ENCODE measurements around the gene IPPK.

IPPK gene

GRCh38 chr9:92617195-92617813 is 52.6 kb downstream of the IPPK start:
- FAIRE-seq (no peak), DNase-seq (ENCODE audit: insufficient read length, low spot score) (no peak)

DNA sequence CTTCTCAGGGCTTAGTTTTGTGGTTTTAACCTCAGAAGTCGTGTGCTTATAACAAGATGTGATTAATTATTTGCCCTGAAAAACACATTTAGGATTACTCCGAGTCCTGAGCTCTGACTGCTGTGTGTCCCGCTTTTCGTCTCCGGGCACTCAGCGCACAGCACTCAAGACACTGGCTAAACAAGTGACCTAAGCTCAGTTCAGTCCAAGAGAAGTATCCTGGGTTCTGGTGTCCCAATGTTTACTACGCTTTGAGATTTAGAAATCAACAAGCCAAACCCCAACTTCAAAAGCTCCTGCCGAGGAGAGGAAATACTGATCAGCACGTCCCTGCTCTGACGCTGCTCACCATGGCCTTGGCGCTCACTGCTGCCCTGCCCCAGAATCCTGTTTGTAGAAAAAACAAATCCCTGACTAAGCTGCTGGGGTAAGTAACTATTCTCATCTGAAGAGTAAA is 53.2 kb downstream of the IPPK start:
- no peak for FAIRE-seq
- no peak for DNase-seq (ENCODE audit: insufficient read length, low spot score)

GRCh38 chr9:92616199-92616641 is 53.7 kb downstream of the IPPK start:
- no peak for DNase-seq (ENCODE audit: insufficient read length, low spot score)
- FAIRE-seq, result no peak

DNA sequence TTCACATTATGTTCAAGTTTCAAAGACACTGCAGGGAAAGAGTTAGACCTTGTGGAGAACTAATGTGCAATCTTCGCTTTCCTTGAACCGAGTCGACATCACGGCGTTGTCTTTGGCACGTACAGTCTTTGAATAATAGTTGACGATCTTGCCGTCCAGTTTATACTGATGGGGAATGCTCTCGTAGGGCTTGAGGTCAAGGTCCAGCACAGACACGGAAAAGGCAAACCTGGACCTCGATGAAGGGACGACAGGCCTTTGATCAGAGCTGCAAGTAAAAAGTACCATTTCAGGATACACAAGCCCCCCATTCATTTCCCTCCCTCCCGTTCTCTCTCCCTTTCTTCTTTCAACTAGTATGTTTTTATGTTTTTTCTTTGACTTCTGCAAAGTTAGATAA is 54.1 kb downstream of the IPPK start:
- FAIRE-seq (no peak), DNase-seq (ENCODE audit: insufficient read length, low spot score) (no peak)

GRCh38 chr9:92614763-92615461 is 55.0 kb downstream of the IPPK start:
- DNase-seq (ENCODE audit: insufficient read length, low spot score) (no peak), FAIRE-seq (no peak)

GRCh38 chr9:92614123-92614510 is 55.8 kb downstream of the IPPK start:
- no peak for DNase-seq (ENCODE audit: insufficient read length, low spot score)
- no peak for FAIRE-seq

GRCh38 chr9:92613268-92614122 is 56.4 kb downstream of the IPPK start:
- DNase-seq (ENCODE audit: insufficient read length, low spot score), result no peak
- FAIRE-seq, result no peak

DNA sequence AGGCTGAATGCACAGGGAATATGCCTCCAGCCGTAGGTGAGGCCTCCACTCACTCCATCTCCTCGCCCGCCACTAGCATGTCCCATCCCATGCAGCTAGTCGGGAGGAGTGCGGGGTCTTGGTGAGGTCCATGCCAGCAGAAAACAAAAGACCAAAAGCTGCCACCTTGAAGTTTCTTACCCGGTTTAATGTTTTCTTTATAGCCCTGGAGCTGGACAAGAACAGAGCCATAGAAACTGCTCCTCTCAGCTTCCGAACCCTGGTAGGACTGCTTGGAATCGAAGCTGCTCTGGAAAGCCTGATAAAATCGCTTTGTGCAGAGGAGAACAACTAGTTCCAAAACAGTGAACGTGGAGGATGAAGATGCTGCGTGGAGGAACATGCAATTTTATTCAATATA is 57.1 kb downstream of the IPPK start:
- FAIRE-seq, result no peak
- DNase-seq (ENCODE audit: insufficient read length, low spot score), result no peak

GRCh38 chr9:92612292-92612691 is 57.6 kb downstream of the IPPK start:
- no peak for DNase-seq (ENCODE audit: insufficient read length, low spot score)

GRCh38 chr9:92611621-92612285 is 58.2 kb downstream of the IPPK start:
- FAIRE-seq (no peak), DNase-seq (ENCODE audit: insufficient read length, low spot score) (no peak)

More at GRCh38 chr9:92612292-92612691, 57.6 kb downstream of the IPPK start:
- FAIRE-seq, result no peak

DNA sequence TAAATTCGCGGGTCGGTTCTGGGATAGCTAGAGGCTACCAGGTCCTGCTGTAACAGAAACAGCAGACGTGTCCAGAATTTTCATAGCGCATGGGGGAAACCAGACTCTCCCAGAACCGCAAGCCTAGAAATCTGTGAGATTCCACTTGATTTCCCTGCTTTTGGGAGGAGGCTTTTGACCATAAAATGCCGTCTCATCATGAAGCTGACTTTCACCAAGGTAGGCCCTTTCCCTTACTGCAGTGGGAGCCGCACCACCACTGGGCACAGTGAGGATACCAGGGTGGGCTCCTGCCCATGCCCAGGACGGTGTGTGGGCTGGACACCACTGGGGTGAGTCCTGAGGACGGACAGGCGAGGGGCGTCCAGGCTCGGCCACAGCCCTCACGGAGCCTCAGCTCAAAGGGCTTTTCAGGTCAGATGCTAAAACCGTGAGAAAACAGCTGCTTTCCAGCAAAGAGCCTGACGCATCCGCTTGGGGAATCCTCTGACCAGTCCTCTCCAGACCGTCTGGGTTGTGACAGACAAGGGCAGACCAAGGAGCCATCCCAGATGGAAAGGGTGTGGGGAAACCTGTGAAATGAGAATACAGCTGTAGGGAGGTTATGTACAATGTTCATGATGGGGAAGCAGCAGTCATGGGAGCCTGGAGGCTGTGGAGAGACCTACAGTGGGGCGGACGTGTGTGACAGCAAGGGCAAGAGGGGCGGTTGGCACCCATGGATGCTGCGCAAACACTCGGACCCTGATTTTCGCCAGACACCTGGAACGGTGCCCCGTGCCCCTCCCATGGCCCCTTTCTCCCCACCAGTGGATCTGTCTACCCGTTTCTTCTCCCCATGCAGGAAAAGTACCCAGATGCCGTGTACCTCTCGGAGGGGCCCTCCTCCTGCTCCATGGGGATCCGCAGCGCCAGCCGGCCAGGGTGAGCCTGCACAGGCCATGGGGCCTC is 59.2 kb downstream of the IPPK start:
- FAIRE-seq (no peak), DNase-seq (ENCODE audit: insufficient read length, low spot score) (no peak)

GRCh38 chr9:92608909-92609445 is 61.0 kb downstream of the IPPK start:
- no peak for FAIRE-seq
- DNase-seq (ENCODE audit: insufficient read length, low spot score), result no peak

DNA sequence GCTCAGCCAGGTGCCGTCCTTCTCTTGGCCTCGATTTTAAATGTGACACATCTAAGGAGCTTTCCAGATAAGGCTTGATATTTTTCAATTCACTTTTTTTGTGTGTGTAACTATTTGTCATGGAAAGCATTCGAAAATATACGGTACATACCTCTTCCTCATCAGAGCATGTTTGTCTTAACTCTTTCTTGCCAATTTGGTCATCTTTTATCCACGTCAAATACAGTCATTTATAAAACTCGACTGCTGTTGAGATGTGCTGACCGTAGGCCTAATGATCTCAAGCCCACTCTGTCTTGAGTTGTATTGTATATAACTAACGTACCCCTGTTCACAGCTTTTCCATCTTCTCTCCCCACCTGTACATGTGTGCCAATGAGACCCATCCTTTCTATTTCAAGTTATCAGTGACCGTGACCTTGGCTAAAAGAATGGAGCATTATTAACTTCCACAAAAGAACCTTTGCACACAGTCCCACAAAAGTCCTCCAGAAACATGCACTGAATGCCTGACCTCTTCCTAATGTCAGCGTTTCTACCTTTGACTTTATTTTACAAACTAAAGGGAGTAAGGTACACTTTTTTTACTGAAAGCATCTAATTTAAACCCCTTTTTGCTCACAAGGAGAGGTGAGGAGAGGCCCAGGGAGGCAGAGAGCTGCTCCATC is 61.6 kb downstream of the IPPK start:
- DNase-seq (ENCODE audit: insufficient read length, low spot score) (no peak), FAIRE-seq (no peak)

- FAIRE-seq (no peak), DNase-seq (ENCODE audit: insufficient read length, low spot score) (no peak)
Measured at GRCh38 chr9:92607773-92608172, 62.2 kb downstream of the IPPK start.

GRCh38 chr9:92607088-92607487 is 62.8 kb downstream of the IPPK start:
- no peak for DNase-seq (ENCODE audit: insufficient read length, low spot score)
- no peak for FAIRE-seq

DNA sequence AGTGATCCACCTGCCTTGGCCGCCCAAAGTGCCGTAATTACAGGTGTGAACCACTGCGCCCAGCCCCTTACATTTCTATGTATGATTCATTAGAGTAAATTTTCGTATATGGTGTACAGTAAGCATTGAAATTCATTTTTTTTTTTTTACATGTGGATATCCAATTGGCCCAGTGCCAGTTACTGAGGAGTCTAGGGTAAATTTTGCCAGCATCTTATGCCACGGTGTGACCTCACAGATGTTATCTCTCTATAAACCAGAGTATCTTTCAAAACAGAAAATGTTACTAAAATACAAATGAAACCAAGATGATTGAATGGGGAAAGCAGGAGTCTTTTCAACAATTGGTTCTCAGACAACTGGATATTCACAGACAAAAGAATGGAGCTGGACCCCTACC is 64.7 kb downstream of the IPPK start:
- DNase-seq (ENCODE audit: insufficient read length, low spot score) (no peak), FAIRE-seq (no peak)

DNA sequence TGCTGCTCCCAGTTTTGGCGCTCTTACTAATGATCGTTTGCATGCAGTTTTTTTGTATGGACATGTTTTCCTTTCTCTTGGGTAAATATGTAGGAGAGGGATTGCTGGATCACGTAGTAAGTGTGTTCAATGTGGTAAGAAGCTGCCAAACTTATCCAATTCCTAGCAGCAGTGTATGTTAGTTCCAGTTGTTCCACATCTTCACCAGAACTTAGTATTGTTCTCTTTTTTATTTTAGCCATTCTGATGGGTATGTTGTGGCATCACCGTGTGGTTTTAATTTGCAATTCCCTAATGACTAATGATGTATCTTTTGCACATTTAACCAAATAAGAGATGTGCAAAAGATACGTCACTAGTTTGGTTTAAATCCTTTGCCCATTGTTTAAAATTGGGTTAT is 65.9 kb downstream of the IPPK start:
- FAIRE-seq (no peak), DNase-seq (ENCODE audit: insufficient read length, low spot score) (no peak)

DNA sequence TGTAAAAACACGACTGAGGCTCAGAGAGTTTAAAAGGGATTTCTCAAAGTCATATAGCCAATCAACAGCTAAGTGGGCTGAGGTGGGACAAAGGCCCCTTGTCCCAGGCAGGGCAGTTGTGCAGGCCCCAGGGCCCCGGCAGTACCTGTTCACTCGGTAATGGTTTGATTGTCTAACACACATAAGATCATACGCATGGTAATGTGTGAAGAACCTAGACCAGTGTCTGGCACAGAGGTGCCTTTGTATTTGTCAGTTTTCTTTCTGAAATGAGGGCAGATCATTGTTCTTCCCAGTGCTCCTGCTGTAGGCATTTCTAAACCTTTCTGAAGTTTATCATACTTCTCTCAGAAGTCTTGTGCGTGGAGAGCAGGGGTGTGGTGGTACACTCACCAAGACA is 66.8 kb downstream of the IPPK start:
- DNase-seq (ENCODE audit: insufficient read length, low spot score), result no peak
- no peak for FAIRE-seq

DNA sequence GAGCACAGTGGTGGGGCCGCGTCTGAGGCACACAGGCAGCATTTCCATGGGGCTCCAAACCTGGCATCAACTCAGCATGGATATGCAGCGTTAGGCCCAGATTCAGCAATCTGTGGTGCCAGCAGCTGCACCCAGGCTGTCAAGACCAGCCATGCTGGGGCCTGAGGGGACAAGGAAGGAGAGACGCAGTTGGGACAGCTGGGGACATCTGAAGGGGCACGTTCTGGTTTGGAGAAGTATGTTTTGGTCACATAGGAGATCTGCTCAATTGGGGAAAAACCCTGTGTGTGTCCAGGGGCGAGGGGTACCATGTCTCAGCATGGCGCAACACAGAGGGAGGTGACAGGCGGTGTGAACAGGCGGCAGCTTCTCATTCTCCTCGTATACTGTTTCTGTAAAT is 67.5 kb downstream of the IPPK start:
- DNase-seq (ENCODE audit: insufficient read length, low spot score) (no peak), FAIRE-seq (no peak)

All from GM19239 (cell line).